ENCODE results near the gene AKAP11.

DNA sequence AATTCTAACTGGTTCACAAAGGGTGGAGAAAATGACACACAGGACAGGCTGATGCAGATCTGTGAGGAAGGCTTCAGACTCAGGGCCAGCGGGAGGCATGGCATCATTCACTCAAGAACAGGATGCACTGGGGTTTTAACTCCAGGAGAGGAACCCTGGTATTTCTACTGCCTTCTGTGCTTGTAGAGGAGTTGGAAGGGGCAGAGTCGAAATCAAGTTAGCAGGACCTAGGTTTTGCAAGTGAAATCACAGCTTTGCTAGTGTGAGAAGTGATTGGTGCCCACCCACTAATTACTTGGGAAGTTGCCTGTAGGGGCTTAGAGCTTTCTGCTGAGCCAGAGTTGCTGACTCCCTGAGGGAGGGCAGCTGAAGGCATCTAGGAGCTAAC lies 92.7 kb downstream of the AKAP11 start:
- TF ChIP-seq, protein P1, sequence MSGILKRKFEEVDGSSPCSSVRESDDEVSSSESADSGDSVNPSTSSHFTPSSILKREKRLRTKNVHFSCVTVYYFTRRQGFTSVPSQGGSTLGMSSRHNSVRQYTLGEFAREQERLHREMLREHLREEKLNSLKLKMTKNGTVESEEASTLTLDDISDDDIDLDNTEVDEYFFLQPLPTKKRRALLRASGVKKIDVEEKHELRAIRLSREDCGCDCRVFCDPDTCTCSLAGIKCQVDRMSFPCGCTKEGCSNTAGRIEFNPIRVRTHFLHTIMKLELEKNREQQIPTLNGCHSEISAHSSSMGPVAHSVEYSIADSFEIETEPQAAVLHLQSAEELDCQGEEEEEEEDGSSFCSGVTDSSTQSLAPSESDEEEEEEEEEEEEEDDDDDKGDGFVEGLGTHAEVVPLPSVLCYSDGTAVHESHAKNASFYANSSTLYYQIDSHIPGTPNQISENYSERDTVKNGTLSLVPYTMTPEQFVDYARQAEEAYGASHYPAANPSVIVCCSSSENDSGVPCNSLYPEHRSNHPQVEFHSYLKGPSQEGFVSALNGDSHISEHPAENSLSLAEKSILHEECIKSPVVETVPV (CRISPR knock-in tag; IDR thresholded peaks at IDR 0.05), result no peak
- TF ChIP-seq, protein P2, sequence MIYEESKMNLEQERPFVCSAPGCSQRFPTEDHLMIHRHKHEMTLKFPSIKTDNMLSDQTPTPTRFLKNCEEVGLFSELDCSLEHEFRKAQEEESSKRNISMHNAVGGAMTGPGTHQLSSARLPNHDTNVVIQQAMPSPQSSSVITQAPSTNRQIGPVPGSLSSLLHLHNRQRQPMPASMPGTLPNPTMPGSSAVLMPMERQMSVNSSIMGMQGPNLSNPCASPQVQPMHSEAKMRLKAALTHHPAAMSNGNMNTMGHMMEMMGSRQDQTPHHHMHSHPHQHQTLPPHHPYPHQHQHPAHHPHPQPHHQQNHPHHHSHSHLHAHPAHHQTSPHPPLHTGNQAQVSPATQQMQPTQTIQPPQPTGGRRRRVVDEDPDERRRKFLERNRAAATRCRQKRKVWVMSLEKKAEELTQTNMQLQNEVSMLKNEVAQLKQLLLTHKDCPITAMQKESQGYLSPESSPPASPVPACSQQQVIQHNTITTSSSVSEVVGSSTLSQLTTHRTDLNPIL (CRISPR knock-in tag; IDR thresholded peaks at IDR 0.05; ENCODE audit: low read depth), result no peak
- TF ChIP-seq ZNF565 (CRISPR knock-in tag; conservative IDR thresholded peaks at IDR 0.05; ENCODE audit: low read depth), result no peak
- TF ChIP-seq, protein P3, sequence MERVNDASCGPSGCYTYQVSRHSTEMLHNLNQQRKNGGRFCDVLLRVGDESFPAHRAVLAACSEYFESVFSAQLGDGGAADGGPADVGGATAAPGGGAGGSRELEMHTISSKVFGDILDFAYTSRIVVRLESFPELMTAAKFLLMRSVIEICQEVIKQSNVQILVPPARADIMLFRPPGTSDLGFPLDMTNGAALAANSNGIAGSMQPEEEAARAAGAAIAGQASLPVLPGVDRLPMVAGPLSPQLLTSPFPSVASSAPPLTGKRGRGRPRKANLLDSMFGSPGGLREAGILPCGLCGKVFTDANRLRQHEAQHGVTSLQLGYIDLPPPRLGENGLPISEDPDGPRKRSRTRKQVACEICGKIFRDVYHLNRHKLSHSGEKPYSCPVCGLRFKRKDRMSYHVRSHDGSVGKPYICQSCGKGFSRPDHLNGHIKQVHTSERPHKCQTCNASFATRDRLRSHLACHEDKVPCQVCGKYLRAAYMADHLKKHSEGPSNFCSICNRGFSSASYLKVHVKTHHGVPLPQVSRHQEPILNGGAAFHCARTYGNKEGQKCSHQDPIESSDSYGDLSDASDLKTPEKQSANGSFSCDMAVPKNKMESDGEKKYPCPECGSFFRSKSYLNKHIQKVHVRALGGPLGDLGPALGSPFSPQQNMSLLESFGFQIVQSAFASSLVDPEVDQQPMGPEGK (CRISPR knock-in tag; IDR thresholded peaks at IDR 0.05; ENCODE audit: borderline replicate concordance), result no peak
- TF ChIP-seq ARNTL (CRISPR knock-in tag; IDR thresholded peaks at IDR 0.05; ENCODE audit: borderline replicate concordance, low read depth), result no peak
- no peak for TF ChIP-seq OSR1 (CRISPR knock-in tag; IDR thresholded peaks at IDR 0.05)
- TF ChIP-seq BACH2 (CRISPR knock-in tag; IDR thresholded peaks at IDR 0.05; ENCODE audit: borderline replicate concordance), result no peak
- no peak for TF ChIP-seq TOX (CRISPR knock-in tag; IDR thresholded peaks at IDR 0.05; ENCODE audit: borderline replicate concordance)
- TF ChIP-seq TCF4 (CRISPR knock-in tag; IDR thresholded peaks at IDR 0.05; ENCODE audit: borderline replicate concordance), result no peak
- TF ChIP-seq ZFP3 (CRISPR knock-in tag; IDR thresholded peaks at IDR 0.05), result no peak
